ENCODE measurements around the gene OR10G8.
A peak's percentile ranks its signal among the peaks of the same experiment; 100 is the strongest.
"Not testable (repeated sequence)": the region's sequence is repeated elsewhere in the genome, so short reads cannot be mapped to it uniquely, and the experiment has no call there.

The OR10G8 gene

DNA sequence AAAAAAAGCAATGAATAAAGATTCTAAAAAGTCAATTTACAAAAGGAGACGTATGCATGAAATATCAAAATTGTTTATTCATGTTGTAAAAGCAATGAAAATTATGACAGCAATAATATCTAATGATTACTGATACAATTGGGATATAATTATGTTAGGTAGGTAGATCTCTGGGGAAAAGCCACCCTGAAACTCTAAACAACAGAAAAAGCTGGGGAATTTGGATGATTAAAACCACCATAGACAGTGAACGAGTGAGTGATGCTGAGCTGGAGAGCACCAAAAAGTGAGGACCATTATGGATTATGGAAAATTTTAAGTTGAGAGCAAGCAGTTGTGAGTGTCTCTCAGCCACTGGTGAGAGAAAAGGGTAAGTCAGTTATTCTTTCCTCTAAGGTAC, at the start of gene OR10G8:
TSS of gene OR10G8 (plus strand) at position 301 of the 400 bp plus-strand sequence. CDS start 2,825 bp downstream, outside the sequence.
- DNase-seq (ENCODE audit: extremely low read depth in 1 of 2, low read depth in 1 of 2) = no peak

DNA sequence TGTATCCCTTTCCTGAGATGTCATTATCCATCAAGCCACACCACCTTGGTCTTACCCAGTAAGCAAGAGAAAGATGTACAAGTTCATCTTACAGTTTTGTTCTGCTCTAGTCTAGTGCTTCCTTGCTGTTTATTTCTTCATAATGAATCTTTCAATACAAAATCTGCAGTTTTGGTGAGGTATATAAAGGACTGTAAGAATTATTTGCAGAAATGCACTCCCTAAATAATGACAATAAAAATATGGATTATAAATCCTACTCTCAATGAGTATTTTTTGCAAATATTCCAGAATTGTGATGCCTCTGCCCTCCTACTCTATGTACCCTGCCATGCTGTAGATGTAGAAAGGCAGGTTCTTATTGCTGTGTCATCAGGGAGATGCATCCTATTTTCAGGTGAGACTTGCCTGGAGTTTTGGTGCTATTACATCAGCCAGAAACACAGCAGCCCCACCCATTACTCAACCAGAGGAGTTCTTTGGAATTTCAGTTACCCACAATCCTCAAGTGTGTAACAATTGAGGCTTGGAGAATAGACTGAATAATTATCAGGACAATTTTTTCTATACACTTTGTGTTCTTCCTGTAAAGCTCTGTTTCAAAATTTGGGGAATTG, 48.8 kb upstream of the OR10G8 start, which contains the start of gene OR10S1:
TSS of gene OR10S1 (minus strand) at position 51 of the 617 bp plus-strand sequence. CDS start 117 bp downstream, outside the sequence.
- DNase-seq (ENCODE audit: extremely low read depth in 1 of 2, low read depth in 1 of 2) = no peak

DNA sequence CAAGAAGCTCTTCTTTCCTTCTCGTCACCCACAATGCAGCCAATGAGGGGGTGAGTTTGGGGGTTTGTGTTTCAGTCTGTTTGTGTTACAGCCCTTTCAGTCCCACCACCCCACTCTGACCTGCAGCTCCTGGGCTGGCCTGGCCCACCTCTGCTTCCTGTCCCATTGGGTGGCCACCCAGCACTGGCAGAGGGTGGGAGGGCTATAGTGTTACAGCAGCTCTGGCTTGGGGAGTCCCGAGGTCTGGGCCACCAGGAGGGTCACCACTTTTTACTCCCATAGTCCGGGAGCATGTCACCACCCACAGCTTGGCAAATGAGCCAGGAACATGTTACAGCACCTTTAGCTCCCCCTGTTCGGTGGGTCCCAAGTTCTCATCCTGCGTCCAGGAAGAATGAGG, 47.3 kb upstream of the OR10G8 start:
- no peak for DNase-seq (ENCODE audit: extremely low read depth in 1 of 2, low read depth in 1 of 2)

DNA sequence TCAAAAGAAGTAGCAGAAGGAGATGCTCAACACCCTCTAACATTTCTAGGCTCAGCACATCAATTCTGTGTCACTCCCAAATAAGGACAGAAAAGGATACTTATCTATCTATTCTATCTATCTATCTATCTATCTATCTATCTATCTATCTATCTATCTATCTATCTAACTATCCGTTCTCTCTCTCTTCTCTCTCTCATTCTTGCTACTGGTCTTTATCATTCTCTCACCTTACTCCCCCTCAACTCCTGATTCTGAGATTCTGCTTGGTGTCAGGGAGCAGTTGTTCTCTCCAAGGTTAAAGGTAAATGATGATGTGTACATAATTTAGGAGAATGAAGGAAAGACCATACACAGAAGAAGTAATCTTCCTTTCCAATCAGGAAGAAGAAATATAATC, 31.5 kb upstream of the OR10G8 start, which contains the start of gene OR10G6:
TSS of gene OR10G6 (minus strand) at position 43 of the 400 bp plus-strand sequence. CDS start at position 43, 0 bp downstream.
- DNase-seq (ENCODE audit: extremely low read depth in 1 of 2, low read depth in 1 of 2) = no peak

- DNase-seq (ENCODE audit: extremely low read depth in 1 of 2, low read depth in 1 of 2) = no peak
These were observed 13.9 kb upstream of the OR10G8 start, which contains the start of gene OR10G4 for GRCh38 chr11:124012697-124013096. Gene OR10G4, plus strand, starts transcription at chr11:124012997. Its CDS starts 2,578 bp downstream, at chr11:124015575.

- not testable (repeated sequence) for DNase-seq (ENCODE audit: extremely low read depth in 1 of 2, low read depth in 1 of 2)
These were observed 10.8 kb upstream of the OR10G8 start for GRCh38 chr11:124015837-124016236.

DNA sequence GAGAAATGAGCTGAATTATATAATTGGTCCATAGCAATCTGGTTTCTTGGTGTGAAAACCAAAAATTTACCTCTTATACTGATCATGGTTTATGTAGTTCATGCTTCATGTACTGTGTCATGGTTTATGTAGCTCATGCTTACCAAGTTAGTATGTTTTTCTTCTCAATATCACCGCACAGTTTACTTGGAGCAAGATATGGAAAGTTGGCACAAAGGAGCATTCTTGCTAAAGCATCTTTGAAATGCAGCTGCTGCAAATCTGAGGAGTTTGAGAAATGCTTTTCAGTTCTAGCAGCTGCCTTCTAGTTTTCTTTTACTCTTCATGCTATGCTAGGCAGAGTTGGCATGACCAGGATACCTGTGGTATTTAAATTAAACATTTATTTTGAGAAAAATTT, 10.1 kb downstream of the OR10G8 start:
- DNase-seq (ENCODE audit: extremely low read depth in 1 of 2, low read depth in 1 of 2) = no peak

- no peak for DNase-seq (ENCODE audit: extremely low read depth in 1 of 2, low read depth in 1 of 2)
These were observed 13.0 kb downstream of the OR10G8 start for GRCh38 chr11:124039557-124039956.

GRCh38 chr11:124041254-124041653, 14.7 kb downstream of the OR10G8 start, which contains the start of gene OR10G7:
Gene OR10G7, minus strand, starts transcription at chr11:124041325. Its CDS starts 2,324 bp downstream, at chr11:124039001.
- no peak for DNase-seq (ENCODE audit: extremely low read depth in 1 of 2, low read depth in 1 of 2)

DNA sequence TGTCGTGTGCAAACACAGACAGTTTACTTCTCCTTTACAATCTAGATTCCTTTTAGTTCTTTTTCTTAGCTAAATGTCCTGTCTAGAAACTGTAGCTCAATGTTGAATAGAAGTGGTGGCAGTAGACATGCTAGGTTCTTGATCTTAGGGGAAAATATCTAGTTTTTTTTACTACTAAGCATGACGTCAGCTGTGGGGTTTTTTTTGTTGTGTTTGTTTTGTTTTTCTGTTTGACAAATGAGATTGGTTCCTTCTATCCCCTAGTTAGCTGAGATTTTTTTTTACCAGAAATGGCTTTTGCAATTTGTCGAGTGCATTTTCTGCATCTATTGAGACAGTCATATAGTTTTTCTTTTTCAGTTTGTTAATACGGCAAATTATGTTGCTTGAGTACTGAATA, 16.8 kb downstream of the OR10G8 start:
- no peak for DNase-seq (ENCODE audit: extremely low read depth in 1 of 2, low read depth in 1 of 2)

DNA sequence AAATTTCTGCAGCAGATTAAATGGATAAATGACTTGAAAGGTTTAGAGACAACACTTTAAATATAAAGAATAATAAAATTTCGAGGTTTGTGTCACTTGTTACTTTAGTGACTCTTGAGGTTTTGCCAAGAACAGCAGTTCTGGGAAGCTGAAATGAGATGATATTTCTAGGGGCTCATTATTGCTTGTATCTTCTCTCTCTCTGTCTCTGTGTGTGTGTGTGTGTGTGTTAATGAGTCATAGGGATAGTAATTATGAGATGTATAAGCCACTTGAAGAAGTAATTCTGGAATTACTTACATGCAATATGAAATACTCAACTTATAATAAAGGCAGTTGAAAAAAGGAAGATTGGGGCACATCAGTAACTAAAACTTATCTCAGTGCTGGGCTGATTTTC, 24.1 kb downstream of the OR10G8 start:
- DNase-seq (ENCODE audit: extremely low read depth in 1 of 2, low read depth in 1 of 2) = no peak

GRCh38 chr11:124052966-124053365, 26.4 kb downstream of the OR10G8 start:
- no peak for DNase-seq (ENCODE audit: extremely low read depth in 1 of 2, low read depth in 1 of 2)

GRCh38 chr11:124068601-124069110, 42.1 kb downstream of the OR10G8 start:
- no peak for DNase-seq (ENCODE audit: extremely low read depth in 1 of 2, low read depth in 1 of 2)

DNA sequence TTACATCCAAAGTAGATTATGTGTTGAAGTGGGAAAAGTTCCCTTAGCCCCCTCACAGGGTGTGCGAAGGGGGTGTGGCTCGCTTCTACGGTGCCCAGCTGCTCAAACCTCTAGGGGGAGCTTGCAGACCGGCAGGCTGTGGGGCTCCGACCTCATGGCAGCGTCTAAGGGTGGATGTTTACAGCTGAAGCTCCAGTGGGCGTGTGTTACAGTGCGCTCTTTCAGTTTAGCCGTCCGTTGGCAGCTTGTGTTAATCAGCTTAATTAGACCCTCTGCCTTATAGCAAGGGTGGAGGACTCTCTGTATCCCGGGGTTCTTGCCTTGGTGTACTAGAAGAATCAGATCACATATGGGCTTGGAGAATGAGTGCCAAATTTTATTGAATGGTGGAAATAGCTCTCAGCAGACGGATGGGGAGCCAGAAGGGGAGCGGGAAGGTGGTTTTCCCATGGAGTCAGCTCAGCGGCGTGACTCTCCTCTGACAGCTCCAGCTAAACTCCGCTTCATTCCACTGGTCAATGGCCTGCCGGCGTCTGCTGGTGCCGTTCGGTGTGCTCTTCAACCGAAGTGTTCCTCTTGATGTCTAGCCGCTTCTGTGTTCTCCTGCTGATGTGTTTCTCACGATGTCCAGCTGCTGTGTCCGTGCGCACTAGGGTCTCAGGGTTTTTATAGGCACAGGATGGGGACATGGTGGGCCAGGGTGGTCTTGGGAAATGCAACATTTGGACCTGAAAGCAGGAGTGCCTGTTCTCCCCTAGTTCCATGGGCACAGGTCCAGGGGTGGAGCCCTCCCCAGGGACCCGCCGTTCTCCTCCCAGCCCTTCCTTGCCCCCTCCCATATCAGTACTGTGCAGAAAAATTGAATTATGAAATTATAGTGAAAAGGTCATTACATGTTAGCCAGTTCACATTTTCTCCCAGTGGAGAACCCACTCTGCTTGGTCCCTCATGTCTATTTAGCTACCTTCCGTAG, 43.1 kb downstream of the OR10G8 start:
- DNase-seq (ENCODE audit: extremely low read depth in 1 of 2, low read depth in 1 of 2) = peak; percentile 24 to 31

GRCh38 chr11:124070915-124071622, 44.5 kb downstream of the OR10G8 start:
- peak; percentile 22 to 29 for DNase-seq (ENCODE audit: extremely low read depth in 1 of 2, low read depth in 1 of 2)

DNA sequence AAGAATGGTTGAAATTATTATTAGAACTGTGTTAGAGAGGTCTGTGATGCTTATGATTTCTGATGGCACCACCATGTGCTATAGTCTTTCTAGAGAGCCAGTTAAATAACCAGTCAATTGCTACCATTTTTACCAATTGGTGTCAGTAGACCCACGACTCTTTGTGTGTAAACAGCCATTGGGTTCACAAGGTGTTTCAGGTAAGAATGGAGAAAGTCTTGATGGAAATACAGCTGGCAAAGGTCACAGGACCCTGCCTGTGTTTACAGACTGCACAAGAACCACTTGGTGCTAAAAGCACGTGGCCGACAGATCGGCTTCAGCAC, 45.0 kb downstream of the OR10G8 start:
- no peak for DNase-seq (ENCODE audit: extremely low read depth in 1 of 2, low read depth in 1 of 2)

- DNase-seq (ENCODE audit: extremely low read depth in 1 of 2, low read depth in 1 of 2) = no peak
These were observed 45.5 kb downstream of the OR10G8 start for GRCh38 chr11:124072147-124072546.

GRCh38 chr11:124074554-124074953, 48.0 kb downstream of the OR10G8 start:
- no peak for DNase-seq (ENCODE audit: extremely low read depth in 1 of 2, low read depth in 1 of 2)

DNA sequence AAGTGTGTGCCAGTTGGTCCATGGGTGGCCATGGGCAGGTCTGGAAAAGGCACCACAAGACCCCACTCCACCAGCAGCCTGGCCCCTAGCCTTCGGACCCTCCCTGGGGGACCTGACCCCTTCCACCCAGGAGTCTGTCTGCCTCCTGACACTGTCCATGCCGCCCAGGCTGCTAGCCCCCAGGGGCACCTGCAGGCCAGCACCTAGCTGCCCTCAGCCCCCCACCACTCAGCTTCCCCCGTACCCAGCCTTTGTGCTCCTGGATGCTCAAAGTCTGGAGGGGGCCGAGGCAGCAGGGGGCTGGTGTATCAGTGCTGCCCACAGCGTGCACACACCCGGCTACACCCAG, 48.9 kb downstream of the OR10G8 start:
- DNase-seq (ENCODE audit: extremely low read depth in 1 of 2, low read depth in 1 of 2) = no peak

DNA sequence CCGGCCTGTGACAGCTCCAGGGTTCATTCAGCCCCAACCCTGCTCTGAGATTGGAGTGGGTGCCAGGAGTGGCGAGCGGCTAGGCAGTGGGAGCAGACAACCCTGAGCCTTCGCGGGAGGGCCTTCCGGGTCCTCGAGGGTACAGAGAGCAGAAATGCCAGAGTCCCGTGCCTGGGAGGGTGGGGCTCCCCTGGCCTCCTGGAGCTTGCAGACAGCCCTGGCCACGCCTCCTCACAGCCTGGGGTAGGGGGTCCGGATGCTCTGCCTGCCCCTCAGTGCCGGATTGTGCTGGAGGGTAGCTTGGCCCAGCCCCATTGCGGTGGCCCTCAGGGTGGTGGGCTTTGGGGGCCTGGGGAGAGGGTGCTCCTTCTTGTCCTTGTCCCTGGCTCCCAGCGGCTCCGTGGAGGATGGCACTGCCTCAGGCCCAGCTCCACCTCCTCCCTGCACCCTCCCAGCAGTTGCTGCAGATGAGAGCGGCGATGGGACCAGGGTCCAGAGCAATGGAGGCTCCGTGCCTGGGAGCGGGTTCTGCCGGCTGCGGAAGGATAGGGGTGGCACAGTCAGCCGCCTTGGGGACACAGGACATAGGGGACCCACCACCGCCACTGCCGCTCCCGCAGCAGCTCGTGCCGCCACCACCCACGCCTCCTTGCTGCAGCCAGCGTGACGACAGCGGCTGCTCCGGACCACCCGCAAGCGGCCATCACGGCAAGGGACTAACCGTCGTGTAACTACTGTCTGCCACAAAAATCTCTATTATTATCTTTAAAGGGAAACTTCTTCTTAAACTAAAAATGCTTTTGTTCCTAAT, 49.4 kb downstream of the OR10G8 start:
- DNase-seq (ENCODE audit: extremely low read depth in 1 of 2, low read depth in 1 of 2) = no peak
